Measurements from ENCODE around the gene ELMO1. TPM values are rescaled to one million over a fixed set of nuclear protein-coding genes. Genes with fewer than 3 reads are reported as not detected.

Gene ELMO1
- polyA plus RNA-seq, 1 donor (not counting 4 experiments of a cell fraction or from before 2014, with no cell fraction given): not detected

DNA sequence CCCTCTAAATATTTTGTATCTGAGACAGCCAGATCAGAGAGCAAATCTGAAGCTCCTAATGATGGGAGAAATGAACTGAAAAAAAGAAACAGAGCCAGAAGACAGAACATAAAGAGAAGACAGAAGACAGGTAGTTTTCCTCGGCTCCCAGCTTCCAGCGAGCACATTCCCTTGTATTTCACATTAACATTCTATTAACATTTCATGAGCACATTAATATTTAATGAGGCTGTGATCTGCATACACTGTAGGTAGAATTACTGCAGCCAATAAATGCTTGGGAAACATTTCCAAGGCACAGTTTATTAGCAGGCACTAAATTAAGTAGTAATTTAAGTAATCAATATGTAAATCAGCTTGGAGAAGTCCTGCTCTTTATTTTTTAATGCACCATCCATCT, 349.9 kb downstream of the ELMO1 start:
- FAIRE-seq (no peak), DNase-seq (ENCODE audit: low read depth, low spot score) (no peak)
- Histone ChIP-seq H3K9me3 (ENCODE audit: control insufficient read depth, low read depth, low read length) (no peaks in the 10 kb centered on the region), H3K9me1 (ENCODE audit: control insufficient read depth, extremely low read depth, insufficient read depth, low read length) (no peaks in the 10 kb centered on the region), H2AFZ (ENCODE audit: control insufficient read depth, low read length) (no peak overlapping the region), H3K27me3 (ENCODE audit: control insufficient read depth, extremely low read depth, insufficient read depth, low read length) (no peaks in the 10 kb centered on the region), H3K27ac (ENCODE audit: control insufficient read depth, insufficient read depth, low read length) (no peak overlapping the region), H4K20me1 (ENCODE audit: control insufficient read depth, extremely low read depth, insufficient read depth, low read length) (no peaks in the 10 kb centered on the region), H3K36me3 (ENCODE audit: control insufficient read depth in 2 of 2, extremely low read depth in 1 of 2, insufficient read depth in 2 of 2, low read length in 2 of 2) (no peaks in the 10 kb centered on the region), H3K79me2 (ENCODE audit: control insufficient read depth, insufficient read depth, low read length) (no peaks in the 10 kb centered on the region), H3K9ac (ENCODE audit: control insufficient read depth, extremely low read depth, insufficient read depth, low read length) (no peak overlapping the region), H3K4me3 (ENCODE audit: control insufficient read depth in 2 of 3, extremely low read depth in 1 of 3, insufficient read depth in 2 of 3, low read depth in 1 of 3, low read length in 3 of 3) (no peak overlapping the region), H3K4me1 (ENCODE audit: control insufficient read depth, extremely low read depth, insufficient read depth, low read length) (no peaks in the 10 kb centered on the region), H3K4me2 (ENCODE audit: control insufficient read depth, extremely low read depth, insufficient read depth, low read depth, low read length) (no peak overlapping the region)
- dilution Hi-C loops (cut with MboI; ENCODE audit: extremely low pct_ligation_motif_present, low sequenced_read_pairs): no loop called here
- TF ChIP-seq EZH2 (IDR thresholded peaks at IDR 0.05; ENCODE audit: low read length): no peak
- TF ChIP-seq, protein P1, sequence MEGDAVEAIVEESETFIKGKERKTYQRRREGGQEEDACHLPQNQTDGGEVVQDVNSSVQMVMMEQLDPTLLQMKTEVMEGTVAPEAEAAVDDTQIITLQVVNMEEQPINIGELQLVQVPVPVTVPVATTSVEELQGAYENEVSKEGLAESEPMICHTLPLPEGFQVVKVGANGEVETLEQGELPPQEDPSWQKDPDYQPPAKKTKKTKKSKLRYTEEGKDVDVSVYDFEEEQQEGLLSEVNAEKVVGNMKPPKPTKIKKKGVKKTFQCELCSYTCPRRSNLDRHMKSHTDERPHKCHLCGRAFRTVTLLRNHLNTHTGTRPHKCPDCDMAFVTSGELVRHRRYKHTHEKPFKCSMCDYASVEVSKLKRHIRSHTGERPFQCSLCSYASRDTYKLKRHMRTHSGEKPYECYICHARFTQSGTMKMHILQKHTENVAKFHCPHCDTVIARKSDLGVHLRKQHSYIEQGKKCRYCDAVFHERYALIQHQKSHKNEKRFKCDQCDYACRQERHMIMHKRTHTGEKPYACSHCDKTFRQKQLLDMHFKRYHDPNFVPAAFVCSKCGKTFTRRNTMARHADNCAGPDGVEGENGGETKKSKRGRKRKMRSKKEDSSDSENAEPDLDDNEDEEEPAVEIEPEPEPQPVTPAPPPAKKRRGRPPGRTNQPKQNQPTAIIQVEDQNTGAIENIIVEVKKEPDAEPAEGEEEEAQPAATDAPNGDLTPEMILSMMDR (optimal IDR thresholded peaks at IDR 0.05 in 1 of 3, IDR thresholded peaks at IDR 0.05 in 1 of 3, conservative IDR thresholded peaks at IDR 0.05 in 1 of 3; ENCODE audit: extremely low read depth in 1 of 3, insufficient read depth in 2 of 3, low read length in 3 of 3): no peak

- TF ChIP-seq EZH2 (IDR thresholded peaks at IDR 0.05; ENCODE audit: low read length): no peak
- TF ChIP-seq, protein P1 (optimal IDR thresholded peaks at IDR 0.05 in 1 of 3, IDR thresholded peaks at IDR 0.05 in 1 of 3, conservative IDR thresholded peaks at IDR 0.05 in 1 of 3; ENCODE audit: extremely low read depth in 1 of 3, insufficient read depth in 2 of 3, low read length in 3 of 3): no peak
- Histone ChIP-seq H3K4me3 (ENCODE audit: control insufficient read depth in 2 of 3, extremely low read depth in 1 of 3, insufficient read depth in 2 of 3, low read depth in 1 of 3, low read length in 3 of 3) (no peak overlapping the region), H3K9ac (ENCODE audit: control insufficient read depth, extremely low read depth, insufficient read depth, low read length) (no peak overlapping the region), H3K36me3 (ENCODE audit: control insufficient read depth in 2 of 2, extremely low read depth in 1 of 2, insufficient read depth in 2 of 2, low read length in 2 of 2) (no peaks in the 10 kb centered on the region), H3K4me2 (ENCODE audit: control insufficient read depth, extremely low read depth, insufficient read depth, low read depth, low read length) (no peak overlapping the region), H3K27me3 (ENCODE audit: control insufficient read depth, extremely low read depth, insufficient read depth, low read length) (no peaks in the 10 kb centered on the region), H3K9me3 (ENCODE audit: control insufficient read depth, low read depth, low read length) (no peaks in the 10 kb centered on the region), H2AFZ (ENCODE audit: control insufficient read depth, low read length) (no peak overlapping the region), H4K20me1 (ENCODE audit: control insufficient read depth, extremely low read depth, insufficient read depth, low read length) (no peaks in the 10 kb centered on the region), H3K4me1 (ENCODE audit: control insufficient read depth, extremely low read depth, insufficient read depth, low read length) (no peaks in the 10 kb centered on the region), H3K79me2 (ENCODE audit: control insufficient read depth, insufficient read depth, low read length) (no peaks in the 10 kb centered on the region), H3K9me1 (ENCODE audit: control insufficient read depth, extremely low read depth, insufficient read depth, low read length) (no peaks in the 10 kb centered on the region), H3K27ac (ENCODE audit: control insufficient read depth, insufficient read depth, low read length) (no peak overlapping the region)
- FAIRE-seq (no peak), DNase-seq (ENCODE audit: low read depth, low spot score) (no peak)
- dilution Hi-C loops (cut with MboI; ENCODE audit: extremely low pct_ligation_motif_present, low sequenced_read_pairs): no loop called here
These were observed 350.7 kb downstream of the ELMO1 start for GRCh38 chr7:37097983-37098382.

All from keratinocyte (primary cell).